Breast epithelium (tissue), 4 donors: ENCODE data around the gene PPM1D. TPM values are rescaled to one million over a fixed set of nuclear protein-coding genes. Genes with fewer than 3 reads are reported as not detected.

Experiments used
- DNase-seq, 2 donors: peaks; one replicate each; pipeline ENCODE4 v3.0.0-alpha.2; 2019; ENCODE audit warnings: low spot score in 2 of 2
- H3K27ac ChIP-seq, 2 donors: fragments of 200-600 bp; sonication (generic) in 1 of 2; one replicate each; pipeline ENCODE4 v1.5.1; 2016 to 2019; ENCODE audit warnings: mild to moderate bottlenecking in 1 of 2
- H3K27me3 ChIP-seq, 2 donors: fragments of 200-600 bp; sonication (generic) in 1 of 2; one replicate each; pipeline versions ENCODE4 v1.5.1 to v1.6.0; 2017 to 2019; ENCODE audit warnings: control low read depth in 1 of 2, mild to moderate bottlenecking in 1 of 2
- H3K36me3 ChIP-seq: fragments of 200-600 bp; one replicate; pipeline ENCODE4 v1.5.1; 2019
- H3K4me1 ChIP-seq, 2 donors: fragments of 200-600 bp; sonication (generic); one replicate each; pipeline ENCODE4 v1.5.1; 2016 to 2019; ENCODE audit warnings: control low read depth in 1 of 2
- H3K4me3 ChIP-seq, 3 donors: fragments of 200-600 bp; sonication (generic); 1 replicate in 2 of 3; 2 replicates in 1 of 3; pipeline ENCODE4 v1.5.1; 2016 to 2019; ENCODE audit warnings: mild to moderate bottlenecking in 3 of 3, moderate library complexity in 2 of 3
- H3K9me3 ChIP-seq, 2 donors: fragments of 200-600 bp; sonication (generic) in 1 of 2; one replicate each; pipeline ENCODE4 v1.5.1; 2016 to 2019; ENCODE audit warnings: control low read depth in 1 of 2
- CTCF ChIP-seq, 3 donors: fragments of 450-650 bp; IDR thresholded peaks; one replicate each; pipeline ENCODE4 v1.5.1; 2016 to 2017; ENCODE audit warnings: antibody characterized with exemption in 3 of 3, mild to moderate bottlenecking in 3 of 3, moderate library complexity in 3 of 3
- POLR2A ChIP-seq: fragments of 450-650 bp; IDR thresholded peaks from one replicate; pipeline ENCODE4 v1.6.1; 2016; ENCODE audit warnings: antibody characterized with exemption, mild to moderate bottlenecking, moderate library complexity
- POLR2AphosphoS5 ChIP-seq, 3 donors: sonication (generic); formaldehyde crosslinking; IDR thresholded peaks; one replicate each; pipeline ENCODE4 v1.6.1; 2017; ENCODE audit warnings: antibody characterized with exemption in 3 of 3
- intact Hi-C: fragments of 100-400 bp; cut with DNase I; formaldehyde crosslinking; loops from one replicate; pipeline ENCODE4 v1.15.1; 2023; ENCODE audit warnings: low total_unique reads
- total RNA-seq, 3 donors: library from RNA; depleted of rRNA; stranded (reverse); fragments of >200 nt; gene quantifications; one replicate each; pipeline ENCODE4 v1.1.0, GENCODE V29; 2016

Gene PPM1D
- total RNA-seq, 3 donors from 2014 or later, result 12.3 to 19.6 (median 14.7) TPM

DNA sequence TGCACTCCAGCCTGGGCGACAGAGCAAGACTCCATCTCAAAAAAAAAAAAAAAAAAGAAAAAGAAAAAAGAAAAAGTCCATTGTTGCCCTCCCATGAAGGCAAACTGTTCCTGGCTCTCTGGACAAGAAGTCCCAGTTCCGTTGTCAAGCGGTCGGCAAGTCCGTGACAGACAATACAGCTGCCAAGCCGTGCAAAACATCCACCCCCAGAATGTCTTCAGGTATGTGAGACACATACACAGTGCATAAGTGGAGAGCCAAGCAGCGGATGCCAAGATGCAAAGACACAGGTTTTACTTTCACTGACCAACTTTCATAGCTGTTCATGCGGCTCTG, 40.4 kb upstream of the PPM1D start:
- intact Hi-C loops, result no loop called here
- no peaks in the 10 kb centered on the region for H3K36me3 ChIP-seq

GRCh38 chr17:60559995-60560859, 39.8 kb upstream of the PPM1D start:
- Histone ChIP-seq H3K4me1 (no peaks in the 10 kb centered on the region), H3K9me3 (peaks cover 0 to 10% of the 10 kb centered on the region in 2 donors), H3K27me3 (no peaks in the 10 kb centered on the region), H3K27ac (no peak overlapping the region), H3K4me3 (no peak overlapping the region), H3K36me3 (no peaks in the 10 kb centered on the region)
- DNase-seq, result no peak
- TF ChIP-seq POLR2A, result no peak
- TF ChIP-seq CTCF (IDR thresholded peaks at IDR 0.05), result no peak
- TF ChIP-seq POLR2AphosphoS5 (IDR thresholded peaks at IDR 0.05), result no peak
- intact Hi-C loops, result no loop called here

More for the DNA sequence above, 40.4 kb upstream of the PPM1D start:
- peak in 1 of 2 donors; percentile 22 for DNase-seq
- Histone ChIP-seq H3K27ac (no peak overlapping the region), H3K9me3 (peaks cover 0 to 10% of the 10 kb centered on the region in 2 donors), H3K4me1 (no peaks in the 10 kb centered on the region), H3K4me3 (no peak overlapping the region), H3K27me3 (no peaks in the 10 kb centered on the region)
- TF ChIP-seq CTCF (IDR thresholded peaks at IDR 0.05) (no peak), POLR2A (no peak), POLR2AphosphoS5 (IDR thresholded peaks at IDR 0.05) (no peak)

GRCh38 chr17:60560860-60561257, 39.1 kb upstream of the PPM1D start:
- H3K27me3 ChIP-seq, result no peaks in the 10 kb centered on the region
- no peak overlapping the region for H3K27ac ChIP-seq
- peaks cover 0 to 10% of the 10 kb centered on the region in 2 donors for H3K9me3 ChIP-seq
- no peak for DNase-seq
- no peaks in the 10 kb centered on the region for H3K36me3 ChIP-seq
- intact Hi-C loops, result no loop called here
- H3K4me3 ChIP-seq, result no peak overlapping the region
- H3K4me1 ChIP-seq, result no peaks in the 10 kb centered on the region
- TF ChIP-seq POLR2AphosphoS5 (IDR thresholded peaks at IDR 0.05) (no peak), POLR2A (no peak), CTCF (IDR thresholded peaks at IDR 0.05) (no peak)

GRCh38 chr17:60562421-60562820, 37.6 kb upstream of the PPM1D start:
- Histone ChIP-seq H3K36me3 (no peaks in the 10 kb centered on the region), H3K9me3 (peaks cover 0 to 6% of the 10 kb centered on the region in 2 donors), H3K4me1 (no peaks in the 10 kb centered on the region), H3K27ac (no peak overlapping the region), H3K27me3 (no peaks in the 10 kb centered on the region), H3K4me3 (no peak overlapping the region)
- DNase-seq, result no peak
- intact Hi-C loops, result no loop called here
- TF ChIP-seq CTCF (IDR thresholded peaks at IDR 0.05), result no peak
- TF ChIP-seq POLR2AphosphoS5 (IDR thresholded peaks at IDR 0.05), result no peak
- no peak for TF ChIP-seq POLR2A

GRCh38 chr17:60563743-60564142, 36.2 kb upstream of the PPM1D start:
- Histone ChIP-seq H3K4me1 (no peaks in the 10 kb centered on the region), H3K4me3 (no peak overlapping the region), H3K9me3 (no peaks in the 10 kb centered on the region), H3K36me3 (no peaks in the 10 kb centered on the region), H3K27ac (no peak overlapping the region), H3K27me3 (no peaks in the 10 kb centered on the region)
- no peak for TF ChIP-seq CTCF (IDR thresholded peaks at IDR 0.05)
- no peak for TF ChIP-seq POLR2AphosphoS5 (IDR thresholded peaks at IDR 0.05)
- no peak for TF ChIP-seq POLR2A
- intact Hi-C loops, result no loop called here
- no peak for DNase-seq
